Activated T-cell treated with anti-CD3 and anti-CD28 coated beads for 1 hour (primary cell): ENCODE results near the gene RRAGC.
"Not testable (repeated sequence)": the region's sequence is repeated elsewhere in the genome, so short reads cannot be mapped to it uniquely, and the experiment has no call there.

ENCODE experiments used
- DNase-seq: peaks from one replicate; pipeline ENCODE4 v3.0.0-alpha.2; 2020; ENCODE audit warnings: low read depth

RRAGC gene

GRCh38 chr1:38852780-38853179, 6.8 kb downstream of the RRAGC start:
- DNase-seq = no peak

GRCh38 chr1:38848071-38848470, 11.5 kb downstream of the RRAGC start:
- DNase-seq = no peak

- no peak for DNase-seq
Measured at GRCh38 chr1:38846210-38846609, 13.4 kb downstream of the RRAGC start.

GRCh38 chr1:38845088-38845487, 14.5 kb downstream of the RRAGC start:
- DNase-seq = not testable (repeated sequence)

GRCh38 chr1:38840281-38840680, 19.3 kb downstream of the RRAGC start:
- DNase-seq = no peak

- no peak for DNase-seq
Measured at GRCh38 chr1:38839363-38839762, 20.2 kb downstream of the RRAGC start.

- not testable (repeated sequence) for DNase-seq
Measured at GRCh38 chr1:38836316-38836715, 23.3 kb downstream of the RRAGC start.

GRCh38 chr1:38834937-38835827, 24.4 kb downstream of the RRAGC start:
- DNase-seq = no peak

GRCh38 chr1:38834221-38834782, 25.3 kb downstream of the RRAGC start:
- no peak for DNase-seq

GRCh38 chr1:38833146-38833545, 26.4 kb downstream of the RRAGC start:
- DNase-seq = no peak

GRCh38 chr1:38832370-38832734, 27.2 kb downstream of the RRAGC start:
- no peak for DNase-seq

GRCh38 chr1:38831731-38832369, 27.7 kb downstream of the RRAGC start:
- no peak for DNase-seq

- DNase-seq = no peak
Measured at GRCh38 chr1:38829368-38829767, 30.2 kb downstream of the RRAGC start.

- no peak for DNase-seq
Measured at GRCh38 chr1:38827318-38827717, 32.3 kb downstream of the RRAGC start.

- no peak for DNase-seq
Measured at GRCh38 chr1:38826886-38827285, 32.7 kb downstream of the RRAGC start.

GRCh38 chr1:38826262-38826661, 33.3 kb downstream of the RRAGC start:
- DNase-seq = no peak

GRCh38 chr1:38820860-38821259, 38.7 kb downstream of the RRAGC start:
- DNase-seq = no peak

- no peak for DNase-seq
Measured at GRCh38 chr1:38819516-38819915, 40.1 kb downstream of the RRAGC start.

GRCh38 chr1:38819040-38819439, 40.5 kb downstream of the RRAGC start:
- DNase-seq = no peak

- DNase-seq = peak; percentile 27
Measured at GRCh38 chr1:38818175-38818976, 41.2 kb downstream of the RRAGC start.

GRCh38 chr1:38817267-38818174, 42.1 kb downstream of the RRAGC start:
- DNase-seq = no peak
